ENCODE measurements around the gene HSD17B11.
"Not testable (repeated sequence)": the region's sequence is repeated elsewhere in the genome, so short reads cannot be mapped to it uniquely, and the experiment has no call there.

HSD17B11 gene

GRCh38 chr4:87354168-87355102 lies 36.6 kb downstream of the HSD17B11 start:
- no peak for DNase-seq

GRCh38 chr4:87353592-87353991 lies 37.4 kb downstream of the HSD17B11 start:
- DNase-seq, result no peak

DNA sequence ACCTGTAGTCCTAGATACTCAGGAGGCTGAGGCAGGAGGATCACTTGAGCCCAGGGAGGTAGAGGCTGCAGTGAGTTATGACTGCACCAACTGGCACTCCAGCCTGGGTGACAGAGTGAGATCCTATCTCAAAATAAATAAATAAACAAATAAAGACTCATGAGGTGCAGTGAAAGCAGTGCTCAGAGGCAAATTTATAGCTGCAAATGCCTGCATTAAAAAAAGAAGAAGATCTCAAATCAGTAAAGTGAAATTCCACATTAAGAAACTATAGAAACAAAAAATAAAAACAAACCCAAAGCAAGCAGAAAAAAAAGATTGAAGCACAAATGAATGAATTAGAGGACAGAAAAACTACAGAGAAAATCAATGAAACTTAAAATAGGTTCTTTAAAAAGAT lies 45.8 kb downstream of the HSD17B11 start:
- no peak for DNase-seq

- DNase-seq, result no peak
Measured at GRCh38 chr4:87342872-87343271, 48.1 kb downstream of the HSD17B11 start.

- DNase-seq, result not testable (repeated sequence)
Measured at GRCh38 chr4:87341954-87342635, 48.9 kb downstream of the HSD17B11 start.

DNA sequence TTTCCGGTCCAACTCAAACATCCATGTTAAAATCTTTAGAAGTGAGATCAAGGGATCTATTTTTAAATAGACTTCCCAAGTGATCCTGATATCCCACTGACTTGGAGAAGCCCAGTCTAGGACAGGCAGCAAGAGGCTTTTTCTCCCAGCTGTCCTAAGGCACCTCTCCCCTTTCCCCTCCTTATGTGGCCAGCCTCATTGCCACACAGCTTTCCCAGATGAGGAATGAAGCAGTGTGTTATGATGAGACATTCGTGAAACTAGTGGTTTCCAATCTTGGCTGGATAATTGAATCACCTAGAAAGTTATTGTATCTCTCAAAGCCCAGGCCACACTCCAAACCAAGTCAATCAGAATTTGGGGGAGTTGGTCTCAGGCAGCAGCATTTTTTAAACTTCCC lies 51.5 kb downstream of the HSD17B11 start:
- no peak for DNase-seq

DNA sequence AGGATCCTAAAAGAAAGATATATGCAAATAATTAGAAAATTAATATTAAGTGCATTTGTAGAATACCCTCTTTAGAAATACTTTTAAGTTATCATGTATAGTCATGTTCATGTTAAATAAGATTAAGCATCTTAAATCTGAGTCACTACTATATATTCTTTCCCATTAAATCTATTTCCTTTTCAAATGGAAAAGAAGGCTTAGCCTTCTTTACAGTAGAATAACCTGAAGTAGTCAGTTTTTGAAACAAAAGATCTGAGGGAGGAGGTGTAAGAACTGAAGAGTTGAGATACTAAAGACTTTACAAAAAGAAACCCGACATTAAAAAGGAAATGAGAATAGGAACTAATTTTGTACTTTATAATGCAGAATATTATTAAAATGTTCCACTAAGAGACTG lies 53.6 kb downstream of the HSD17B11 start:
- DNase-seq, result no peak

GRCh38 chr4:87333267-87333666 lies 57.7 kb downstream of the HSD17B11 start:
- no peak for DNase-seq

DNA sequence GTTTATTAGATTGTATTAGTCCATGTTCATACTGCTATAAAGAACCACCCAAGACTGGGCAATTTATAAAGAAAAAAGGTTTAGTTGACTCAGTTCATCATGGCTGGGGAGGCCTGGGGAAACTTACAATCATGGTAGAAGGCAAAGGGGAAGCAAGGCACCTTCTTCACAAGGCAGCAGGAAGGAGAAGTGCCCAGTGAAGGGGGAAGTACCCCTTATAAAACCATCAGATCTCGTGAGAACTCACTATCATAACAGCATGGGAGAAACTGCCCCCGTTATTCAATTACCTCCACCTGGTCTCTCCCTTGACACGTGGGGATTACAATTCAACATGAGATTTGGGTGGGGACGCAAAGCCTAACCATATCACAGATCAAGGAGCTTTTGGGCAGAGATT lies 60.2 kb downstream of the HSD17B11 start:
- no peak for DNase-seq

- DNase-seq, result no peak
Measured at GRCh38 chr4:87327136-87327535, 63.9 kb downstream of the HSD17B11 start.

DNA sequence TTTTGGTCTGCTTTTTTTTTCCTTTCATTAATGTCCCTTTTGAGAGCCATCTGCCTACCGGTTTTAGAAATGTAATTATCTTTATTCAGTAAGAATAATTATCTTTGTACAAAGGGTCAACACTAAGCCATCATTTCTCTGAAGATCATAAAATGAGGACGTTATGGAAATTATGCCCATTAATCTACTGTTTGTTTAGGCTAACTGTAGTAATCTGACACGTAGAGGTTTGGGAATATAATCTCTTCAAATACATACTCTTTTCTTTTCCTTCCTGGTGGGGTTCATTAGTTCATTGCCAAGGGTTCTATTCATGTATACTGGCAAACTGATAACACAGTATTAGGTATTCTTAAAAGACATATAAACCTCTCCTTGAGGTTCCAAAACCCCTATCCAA lies 64.5 kb downstream of the HSD17B11 start:
- DNase-seq, result no peak

- DNase-seq, result no peak
Measured at GRCh38 chr4:87322754-87323153, 68.2 kb downstream of the HSD17B11 start, which contains the start of gene HSD17B13. TSS of gene HSD17B13 (minus strand) at chr4:87322882. CDS start at chr4:87322841, 41 bp downstream.

- DNase-seq, result no peak
Measured at GRCh38 chr4:87321888-87322287, 69.1 kb downstream of the HSD17B11 start.

GRCh38 chr4:87317527-87317926 lies 73.5 kb downstream of the HSD17B11 start:
- no peak for DNase-seq

DNA sequence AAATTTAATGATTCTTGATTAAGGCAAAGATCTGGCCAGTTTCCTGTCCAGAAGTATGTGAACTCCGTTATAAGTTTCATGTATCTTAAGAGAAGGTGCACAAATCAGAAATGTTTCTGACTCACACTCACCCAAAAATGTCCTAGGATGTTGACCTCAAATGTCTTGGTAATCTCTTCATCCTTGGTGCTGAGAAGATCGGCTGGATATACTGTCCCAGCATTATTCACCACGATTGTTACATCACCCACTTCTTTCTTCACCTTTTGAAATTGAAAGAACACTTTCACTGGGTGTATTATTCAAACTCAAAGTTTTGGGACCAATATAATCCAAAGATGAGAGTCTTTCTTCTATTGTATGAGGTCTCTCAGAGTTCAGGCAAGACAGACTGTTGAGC lies 74.0 kb downstream of the HSD17B11 start:
- DNase-seq, result no peak

DNA sequence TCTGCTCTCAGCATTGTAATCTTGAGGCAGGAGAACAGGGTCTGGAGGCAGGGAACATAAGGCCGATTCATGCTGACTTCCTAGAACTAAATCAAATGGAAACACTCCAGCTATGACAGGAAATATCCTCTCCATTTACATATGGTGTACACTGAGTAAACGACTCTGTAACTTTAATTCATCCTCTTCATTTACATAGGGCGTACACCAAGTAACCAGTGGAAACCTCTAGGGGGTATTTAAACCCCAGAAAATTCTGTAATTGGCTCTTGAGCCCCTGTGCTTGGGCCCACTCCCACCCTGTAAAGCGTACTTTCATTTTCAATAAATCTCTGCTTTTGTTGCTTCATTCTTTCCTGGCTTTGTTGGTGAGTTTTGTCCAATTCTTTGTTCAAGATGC lies 76.0 kb downstream of the HSD17B11 start:
- not testable (repeated sequence) for DNase-seq

DNA sequence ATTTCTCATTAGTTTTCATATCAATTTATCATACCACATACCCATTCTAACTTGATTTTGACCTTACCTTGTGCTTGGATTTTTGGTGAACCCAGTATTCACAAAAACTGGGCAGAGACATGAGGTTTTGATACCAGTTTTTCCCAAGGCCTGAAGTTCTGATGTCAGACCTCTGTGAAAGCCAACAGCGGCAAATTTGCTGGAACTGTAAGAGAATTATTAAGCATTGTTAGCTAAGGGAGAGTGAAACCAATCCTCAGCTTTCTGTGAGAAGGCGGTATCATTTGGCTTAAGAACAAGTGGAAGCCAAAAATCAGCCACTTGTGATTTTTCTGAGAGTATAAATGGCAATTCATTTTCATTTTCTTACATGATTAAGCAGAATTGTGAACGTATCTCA lies 77.2 kb downstream of the HSD17B11 start:
- no peak for DNase-seq

DNA sequence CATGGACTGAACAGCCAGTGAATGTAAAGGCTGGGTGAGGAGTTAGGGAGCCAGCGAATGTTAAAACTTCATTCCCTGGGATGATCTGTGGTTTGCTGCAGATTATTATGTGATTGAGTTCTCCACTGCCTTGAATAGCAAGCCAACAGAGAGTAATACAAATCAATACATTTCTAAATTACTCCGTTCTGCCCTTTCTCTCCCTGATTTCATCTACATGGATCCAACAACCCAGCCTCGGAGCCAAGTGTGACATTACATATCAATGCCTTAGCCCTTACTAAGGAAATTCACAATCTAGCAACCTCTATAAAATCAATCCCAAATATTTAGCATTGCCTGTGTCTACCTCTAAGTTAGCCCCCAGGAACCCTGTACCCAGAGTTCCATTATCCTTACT lies 79.3 kb downstream of the HSD17B11 start:
- no peak for DNase-seq

DNA sequence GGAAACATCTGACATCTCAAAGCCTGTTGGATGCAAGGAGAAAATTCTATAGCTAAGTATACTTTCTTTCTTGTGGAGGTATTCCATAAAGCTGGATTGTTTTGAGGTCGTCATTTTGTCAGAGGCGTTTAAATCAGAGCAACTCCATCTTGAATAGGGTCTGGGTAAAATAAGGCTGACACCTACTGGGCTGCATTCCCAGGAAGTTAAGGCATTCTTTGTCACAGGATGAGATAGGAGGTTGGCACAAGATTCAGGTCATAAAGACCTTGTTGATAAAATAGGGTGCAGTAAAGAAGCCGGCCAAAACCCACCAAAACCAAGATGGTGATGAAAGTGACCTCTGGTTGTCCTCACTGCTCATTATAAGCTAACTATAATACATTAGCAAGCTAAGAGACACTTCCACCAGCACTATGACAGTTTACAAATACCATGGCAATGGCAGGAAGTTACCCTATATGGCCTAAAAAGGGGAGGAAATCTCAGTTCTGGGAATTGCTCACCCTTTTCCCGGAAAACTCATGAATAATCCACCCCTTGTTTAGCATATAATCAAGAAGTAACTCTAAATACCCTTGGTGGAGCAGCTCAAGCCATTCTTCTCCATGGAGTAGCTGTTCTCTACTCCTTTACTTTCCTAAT lies 80.2 kb downstream of the HSD17B11 start:
- DNase-seq, result no peak

- no peak for DNase-seq
Measured at GRCh38 chr4:87309625-87310024, 81.4 kb downstream of the HSD17B11 start.

- DNase-seq, result no peak
Measured at GRCh38 chr4:87306056-87306455, 84.9 kb downstream of the HSD17B11 start.

DNA sequence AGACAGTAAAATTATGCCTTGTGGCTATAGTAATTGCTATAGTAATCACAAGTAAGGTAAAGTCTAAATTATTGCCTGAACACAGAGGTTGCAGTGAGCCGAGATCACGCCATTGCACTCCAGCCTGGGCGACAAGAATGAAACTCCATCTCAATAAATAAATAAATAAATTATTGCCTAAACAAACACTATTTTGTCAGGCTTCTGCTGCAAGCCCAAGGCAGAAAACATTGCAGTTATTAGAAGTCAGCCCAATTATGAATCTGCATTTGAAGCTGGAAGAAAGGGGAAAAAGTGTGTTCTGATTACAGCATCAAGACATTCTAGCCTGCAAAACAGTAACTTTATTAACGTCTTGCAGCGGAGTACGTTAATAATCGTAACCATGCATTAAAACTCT lies 85.4 kb downstream of the HSD17B11 start:
- DNase-seq, result no peak

DNA sequence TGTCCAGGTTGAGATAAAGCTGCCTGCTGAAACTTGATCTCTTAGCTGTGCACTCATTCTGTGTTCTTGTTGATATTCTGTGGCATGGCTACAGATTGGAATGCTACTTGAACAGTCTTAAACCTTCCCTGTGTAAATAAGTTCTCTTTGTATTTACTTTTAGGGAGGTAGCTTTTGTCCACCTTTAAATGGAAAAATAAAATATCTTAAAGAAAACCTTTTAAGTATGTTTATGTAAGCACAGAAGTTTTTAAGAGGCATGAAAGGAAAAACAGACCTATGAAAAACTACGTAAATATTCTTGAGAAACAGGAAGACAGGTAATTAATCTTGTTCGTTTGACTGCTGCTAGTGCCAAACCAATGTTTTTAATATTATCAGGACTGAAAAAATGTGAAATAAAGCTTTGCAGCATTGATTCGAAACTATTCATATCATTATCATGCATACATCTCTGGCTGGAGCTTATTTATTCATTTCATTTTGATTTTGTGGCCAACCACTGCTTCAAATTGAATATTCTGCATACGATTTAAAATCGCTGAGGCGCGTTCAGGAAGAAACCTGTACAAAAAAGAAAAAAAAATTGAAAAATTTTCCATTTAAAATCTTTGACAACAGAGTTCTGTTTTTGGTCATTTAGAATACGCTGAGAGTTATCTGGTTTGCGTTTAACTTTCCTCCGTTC lies 86.1 kb downstream of the HSD17B11 start:
- DNase-seq, result no peak

All from cerebellar nuclear complex (tissue), 1 donor.